ENCODE results near the gene LTB4R2.

- no peak for TF ChIP-seq CTCF (IDR thresholded peaks at IDR 0.05)
- no peak for TF ChIP-seq POLR2A (IDR thresholded peaks at IDR 0.05)
Measured at GRCh38 chr14:24316597-24316950, 6.6 kb downstream of the LTB4R2 start.
